HG02623 (cell line): Measurements from ENCODE around the gene SPTB.

ENCODE experiments used
- ATAC-seq: cut with Tn5 transposase; IDR thresholded peaks from one replicate; pipeline ENCODE4 v1.9.1; 2021; ENCODE audit warnings: moderate library complexity; ENCODE audit not compliant: unreplicated experiment

The SPTB gene

GRCh38 chr14:64855721-64856528 is 23.8 kb downstream of the SPTB start:
- ATAC-seq: no peak

- no peak for ATAC-seq
Observed at GRCh38 chr14:64850369-64851137, 29.2 kb downstream of the SPTB start.

- no peak for ATAC-seq
Observed at GRCh38 chr14:64849940-64850339, 29.8 kb downstream of the SPTB start.

GRCh38 chr14:64848239-64848638 is 31.5 kb downstream of the SPTB start:
- no peak for ATAC-seq

GRCh38 chr14:64846319-64846718 is 33.4 kb downstream of the SPTB start:
- ATAC-seq: no peak

- ATAC-seq: no peak
Observed at GRCh38 chr14:64845878-64846277, 33.8 kb downstream of the SPTB start.

- ATAC-seq: no peak
Observed at GRCh38 chr14:64844969-64845536, 34.7 kb downstream of the SPTB start.

GRCh38 chr14:64844272-64844671 is 35.4 kb downstream of the SPTB start:
- ATAC-seq: peak; percentile 63

GRCh38 chr14:64843548-64843947 is 36.2 kb downstream of the SPTB start:
- no peak for ATAC-seq

- ATAC-seq: no peak
Observed at GRCh38 chr14:64841772-64842750, 37.6 kb downstream of the SPTB start.

- no peak for ATAC-seq
Observed at GRCh38 chr14:64841121-64841651, 38.5 kb downstream of the SPTB start.

- no peak for ATAC-seq
Observed at GRCh38 chr14:64838656-64839055, 41.1 kb downstream of the SPTB start.

GRCh38 chr14:64835431-64835830 is 44.3 kb downstream of the SPTB start:
- no peak for ATAC-seq

GRCh38 chr14:64834965-64835364 is 44.7 kb downstream of the SPTB start:
- no peak for ATAC-seq

GRCh38 chr14:64831419-64831818 is 48.3 kb downstream of the SPTB start:
- ATAC-seq: no peak

GRCh38 chr14:64830961-64831360 is 48.7 kb downstream of the SPTB start:
- no peak for ATAC-seq

- no peak for ATAC-seq
Observed at GRCh38 chr14:64828071-64828470, 51.6 kb downstream of the SPTB start.

- no peak for ATAC-seq
Observed at GRCh38 chr14:64826845-64827244, 52.9 kb downstream of the SPTB start.

GRCh38 chr14:64826333-64826732 is 53.4 kb downstream of the SPTB start:
- no peak for ATAC-seq

GRCh38 chr14:64825509-64825908 is 54.2 kb downstream of the SPTB start:
- ATAC-seq: no peak
